Measurements from ENCODE around the gene BAK1. TPM values are rescaled to one million over a fixed set of nuclear protein-coding genes. Genes with fewer than 3 reads are reported as not detected.
"Not testable (repeated sequence)": the region's sequence is repeated elsewhere in the genome, so short reads cannot be mapped to it uniquely, and the experiment has no call there.

BAK1 gene
- polyA plus RNA-seq, 1 donor from 2014 or later = 15.4 TPM

DNA sequence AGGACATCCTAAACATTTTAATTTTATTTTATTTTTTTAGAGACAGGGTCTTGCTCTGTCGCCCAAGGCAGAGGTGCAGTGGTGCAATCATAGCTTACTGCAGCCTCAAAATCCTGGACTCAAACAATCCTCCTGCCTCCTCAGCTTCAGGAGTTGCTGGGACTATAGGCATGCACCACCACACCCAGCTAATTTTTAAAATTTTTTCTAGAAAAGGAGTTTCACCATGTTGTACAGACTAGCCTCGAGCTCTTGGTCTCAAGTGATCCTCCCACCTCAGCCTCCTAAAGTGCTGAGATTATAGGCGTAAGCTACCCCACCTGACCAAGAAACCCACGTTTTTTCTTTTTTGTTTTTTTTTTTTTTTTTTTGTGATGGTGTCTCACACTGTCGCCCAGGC is 33.3 kb downstream of the BAK1 start:
- H3K9me2 ChIP-seq (ENCODE audit: insufficient read depth, low read length) = no peaks in the 10 kb centered on the region
- no peak for TF ChIP-seq RAD21 (conservative IDR thresholded peaks at IDR 0.05)
- TF ChIP-seq POLR2AphosphoS5 (IDR thresholded peaks at IDR 0.05) = no peak
- no peak for TF ChIP-seq TAF1 (IDR thresholded peaks at IDR 0.05; ENCODE audit: low read depth)
- TF ChIP-seq EZH2 (IDR thresholded peaks at IDR 0.05; ENCODE audit: borderline replicate concordance, insufficient read depth, low read length, poor library complexity, severe bottlenecking) = no peak
- no peak for TF ChIP-seq SMC3 (conservative IDR thresholded peaks at IDR 0.05; ENCODE audit: poor library complexity)
- TF ChIP-seq EP300 (conservative IDR thresholded peaks at IDR 0.05; ENCODE audit: poor library complexity, severe bottlenecking) = no peak
- no peak for TF ChIP-seq MXI1 (conservative IDR thresholded peaks at IDR 0.05; ENCODE audit: poor library complexity, severe bottlenecking)
- TF ChIP-seq, protein P1, sequence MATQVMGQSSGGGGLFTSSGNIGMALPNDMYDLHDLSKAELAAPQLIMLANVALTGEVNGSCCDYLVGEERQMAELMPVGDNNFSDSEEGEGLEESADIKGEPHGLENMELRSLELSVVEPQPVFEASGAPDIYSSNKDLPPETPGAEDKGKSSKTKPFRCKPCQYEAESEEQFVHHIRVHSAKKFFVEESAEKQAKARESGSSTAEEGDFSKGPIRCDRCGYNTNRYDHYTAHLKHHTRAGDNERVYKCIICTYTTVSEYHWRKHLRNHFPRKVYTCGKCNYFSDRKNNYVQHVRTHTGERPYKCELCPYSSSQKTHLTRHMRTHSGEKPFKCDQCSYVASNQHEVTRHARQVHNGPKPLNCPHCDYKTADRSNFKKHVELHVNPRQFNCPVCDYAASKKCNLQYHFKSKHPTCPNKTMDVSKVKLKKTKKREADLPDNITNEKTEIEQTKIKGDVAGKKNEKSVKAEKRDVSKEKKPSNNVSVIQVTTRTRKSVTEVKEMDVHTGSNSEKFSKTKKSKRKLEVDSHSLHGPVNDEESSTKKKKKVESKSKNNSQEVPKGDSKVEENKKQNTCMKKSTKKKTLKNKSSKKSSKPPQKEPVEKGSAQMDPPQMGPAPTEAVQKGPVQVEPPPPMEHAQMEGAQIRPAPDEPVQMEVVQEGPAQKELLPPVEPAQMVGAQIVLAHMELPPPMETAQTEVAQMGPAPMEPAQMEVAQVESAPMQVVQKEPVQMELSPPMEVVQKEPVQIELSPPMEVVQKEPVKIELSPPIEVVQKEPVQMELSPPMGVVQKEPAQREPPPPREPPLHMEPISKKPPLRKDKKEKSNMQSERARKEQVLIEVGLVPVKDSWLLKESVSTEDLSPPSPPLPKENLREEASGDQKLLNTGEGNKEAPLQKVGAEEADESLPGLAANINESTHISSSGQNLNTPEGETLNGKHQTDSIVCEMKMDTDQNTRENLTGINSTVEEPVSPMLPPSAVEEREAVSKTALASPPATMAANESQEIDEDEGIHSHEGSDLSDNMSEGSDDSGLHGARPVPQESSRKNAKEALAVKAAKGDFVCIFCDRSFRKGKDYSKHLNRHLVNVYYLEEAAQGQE (IDR thresholded peaks at IDR 0.05; ENCODE audit: borderline replicate concordance) = no peak
- TF ChIP-seq, protein P2, sequence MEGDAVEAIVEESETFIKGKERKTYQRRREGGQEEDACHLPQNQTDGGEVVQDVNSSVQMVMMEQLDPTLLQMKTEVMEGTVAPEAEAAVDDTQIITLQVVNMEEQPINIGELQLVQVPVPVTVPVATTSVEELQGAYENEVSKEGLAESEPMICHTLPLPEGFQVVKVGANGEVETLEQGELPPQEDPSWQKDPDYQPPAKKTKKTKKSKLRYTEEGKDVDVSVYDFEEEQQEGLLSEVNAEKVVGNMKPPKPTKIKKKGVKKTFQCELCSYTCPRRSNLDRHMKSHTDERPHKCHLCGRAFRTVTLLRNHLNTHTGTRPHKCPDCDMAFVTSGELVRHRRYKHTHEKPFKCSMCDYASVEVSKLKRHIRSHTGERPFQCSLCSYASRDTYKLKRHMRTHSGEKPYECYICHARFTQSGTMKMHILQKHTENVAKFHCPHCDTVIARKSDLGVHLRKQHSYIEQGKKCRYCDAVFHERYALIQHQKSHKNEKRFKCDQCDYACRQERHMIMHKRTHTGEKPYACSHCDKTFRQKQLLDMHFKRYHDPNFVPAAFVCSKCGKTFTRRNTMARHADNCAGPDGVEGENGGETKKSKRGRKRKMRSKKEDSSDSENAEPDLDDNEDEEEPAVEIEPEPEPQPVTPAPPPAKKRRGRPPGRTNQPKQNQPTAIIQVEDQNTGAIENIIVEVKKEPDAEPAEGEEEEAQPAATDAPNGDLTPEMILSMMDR (IDR thresholded peaks at IDR 0.05; ENCODE audit: poor library complexity, severe bottlenecking) = no peak
- no peaks in the 10 kb centered on the region for H3K27me3 ChIP-seq (ENCODE audit: insufficient read depth, low read depth, low read length)
- no peaks in the 10 kb centered on the region for H4K20me1 ChIP-seq (ENCODE audit: insufficient read depth)
- no peak overlapping the region for H3K4me3 ChIP-seq (ENCODE audit: low read length)
- H2AFZ ChIP-seq (ENCODE audit: low read depth, low read length) = no peak overlapping the region
- H3K9ac ChIP-seq (ENCODE audit: low read length) = no peak overlapping the region
- no peak overlapping the region for H3K4me2 ChIP-seq (ENCODE audit: low read length)
- no peaks in the 10 kb centered on the region for H3K36me3 ChIP-seq (ENCODE audit: insufficient read depth, low read length)
- H3K9me3 ChIP-seq (ENCODE audit: low read length) = no peaks in the 10 kb centered on the region
- H3F3A ChIP-seq (ENCODE audit: insufficient read depth, low read length, poor library complexity, severe bottlenecking) = no peaks in the 10 kb centered on the region
- no peaks in the 10 kb centered on the region for H3K79me2 ChIP-seq (replicated peaks; ENCODE audit: insufficient read depth, low read length)
- no peak overlapping the region for H3K27ac ChIP-seq (ENCODE audit: low read length)

DNA sequence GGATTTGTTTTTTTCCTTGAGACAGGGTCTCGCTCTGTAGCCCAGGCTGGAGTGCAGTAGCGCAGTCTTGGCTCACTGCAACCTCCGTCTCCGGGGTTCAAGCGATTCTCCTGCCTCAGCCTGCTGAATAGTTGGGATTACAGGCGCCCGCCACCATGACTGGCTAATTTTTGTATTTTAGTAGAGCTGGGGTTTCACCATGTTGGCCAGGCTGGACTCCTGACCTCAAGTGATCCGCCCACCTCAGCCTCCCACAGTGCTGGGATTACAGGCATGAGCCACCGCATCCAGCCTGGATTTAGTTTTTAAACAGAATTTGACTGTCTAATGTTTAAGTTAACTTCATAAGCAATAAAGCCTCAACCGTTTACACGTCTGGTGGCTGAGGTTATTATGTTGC is 34.8 kb downstream of the BAK1 start:
- H3K27me3 ChIP-seq (ENCODE audit: insufficient read depth, low read depth, low read length); H3K9me2 ChIP-seq (ENCODE audit: insufficient read depth, low read length); H3K9me3 ChIP-seq (ENCODE audit: low read length); H3K9ac ChIP-seq (ENCODE audit: low read length); H4K20me1 ChIP-seq (ENCODE audit: insufficient read depth); H3K4me2 ChIP-seq (ENCODE audit: low read length); H3K27ac ChIP-seq (ENCODE audit: low read length); H3K4me3 ChIP-seq (ENCODE audit: low read length); H2AFZ ChIP-seq (ENCODE audit: low read depth, low read length); H3K36me3 ChIP-seq (ENCODE audit: insufficient read depth, low read length); H3F3A ChIP-seq (ENCODE audit: insufficient read depth, low read length, poor library complexity, severe bottlenecking); H3K79me2 ChIP-seq (replicated peaks; ENCODE audit: insufficient read depth, low read length): not testable (repeated sequence)

DNA sequence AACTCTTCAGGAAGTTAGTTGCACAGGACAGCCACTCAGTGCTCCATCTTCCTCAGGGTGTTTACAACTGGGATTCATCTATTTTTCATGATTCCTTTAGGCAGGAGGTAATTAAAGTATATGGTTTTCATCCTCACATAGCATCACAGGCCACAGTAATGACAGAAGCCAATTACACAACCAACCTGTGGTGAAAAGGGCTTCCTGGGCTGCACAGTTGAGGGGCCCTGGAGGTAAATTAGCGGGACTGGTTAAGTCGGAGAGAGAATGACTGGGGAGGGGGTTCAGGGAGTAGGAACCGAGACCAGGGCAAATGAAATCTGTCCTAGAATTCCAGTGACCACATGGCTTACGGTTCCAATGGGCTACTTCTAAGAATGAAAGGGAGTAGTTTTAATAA is 37.0 kb downstream of the BAK1 start:
- no peaks in the 10 kb centered on the region for H3F3A ChIP-seq (ENCODE audit: insufficient read depth, low read length, poor library complexity, severe bottlenecking)
- no peaks in the 10 kb centered on the region for H3K79me2 ChIP-seq (replicated peaks; ENCODE audit: insufficient read depth, low read length)
- no peaks in the 10 kb centered on the region for H4K20me1 ChIP-seq (ENCODE audit: insufficient read depth)
- no peaks in the 10 kb centered on the region for H3K27me3 ChIP-seq (ENCODE audit: insufficient read depth, low read depth, low read length)
- H3K4me3 ChIP-seq (ENCODE audit: low read length) = no peak overlapping the region
- H3K9me2 ChIP-seq (ENCODE audit: insufficient read depth, low read length) = no peaks in the 10 kb centered on the region
- TF ChIP-seq, protein P1 (IDR thresholded peaks at IDR 0.05; ENCODE audit: borderline replicate concordance) = no peak
- TF ChIP-seq POLR2AphosphoS5 (IDR thresholded peaks at IDR 0.05) = no peak
- no peak for TF ChIP-seq SMC3 (conservative IDR thresholded peaks at IDR 0.05; ENCODE audit: poor library complexity)
- TF ChIP-seq, protein P2 (IDR thresholded peaks at IDR 0.05; ENCODE audit: poor library complexity, severe bottlenecking) = no peak
- no peak for TF ChIP-seq MXI1 (conservative IDR thresholded peaks at IDR 0.05; ENCODE audit: poor library complexity, severe bottlenecking)
- TF ChIP-seq EP300 (conservative IDR thresholded peaks at IDR 0.05; ENCODE audit: poor library complexity, severe bottlenecking) = no peak
- TF ChIP-seq EZH2 (IDR thresholded peaks at IDR 0.05; ENCODE audit: borderline replicate concordance, insufficient read depth, low read length, poor library complexity, severe bottlenecking) = no peak
- no peak for TF ChIP-seq TAF1 (IDR thresholded peaks at IDR 0.05; ENCODE audit: low read depth)
- no peak for TF ChIP-seq RAD21 (conservative IDR thresholded peaks at IDR 0.05)
- H3K9me3 ChIP-seq (ENCODE audit: low read length) = no peaks in the 10 kb centered on the region
- no peak overlapping the region for H3K27ac ChIP-seq (ENCODE audit: low read length)
- H3K4me2 ChIP-seq (ENCODE audit: low read length) = no peak overlapping the region
- no peak overlapping the region for H3K9ac ChIP-seq (ENCODE audit: low read length)
- H2AFZ ChIP-seq (ENCODE audit: low read depth, low read length) = no peak overlapping the region
- H3K36me3 ChIP-seq (ENCODE audit: insufficient read depth, low read length) = no peaks in the 10 kb centered on the region

Data from neural cell (in vitro differentiated cells).